GM21825 (cell line): ENCODE results near the gene CACNB2.

ENCODE experiments used
- ATAC-seq: cut with Tn5 transposase; IDR thresholded peaks from one replicate; pipeline ENCODE4 v1.9.1; 2021; ENCODE audit warnings: mild to moderate bottlenecking, moderate library complexity; ENCODE audit not compliant: unreplicated experiment

Gene CACNB2

GRCh38 chr10:18278181-18278580 lies 138.0 kb downstream of the CACNB2 start:
- ATAC-seq = no peak

DNA sequence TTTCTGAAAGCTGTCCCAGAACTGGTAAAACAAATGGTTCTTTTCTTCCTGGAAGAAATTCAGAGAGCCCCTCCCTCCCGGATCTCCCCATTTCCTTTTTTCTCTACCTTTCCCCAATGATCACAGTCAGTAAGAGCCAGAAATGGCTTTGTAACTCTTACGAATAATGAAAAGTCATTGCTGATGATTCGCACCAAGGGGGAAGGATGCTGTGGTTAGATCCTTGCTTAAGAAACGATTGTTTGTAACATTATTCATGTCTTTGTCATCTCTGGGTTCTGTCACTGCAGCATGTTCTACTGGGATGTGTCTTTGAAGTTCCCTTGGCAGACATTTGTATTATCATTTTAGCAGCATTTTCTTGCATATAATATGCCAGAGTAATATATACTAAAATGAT lies 138.9 kb downstream of the CACNB2 start:
- no peak for ATAC-seq

- no peak for ATAC-seq
Measured at GRCh38 chr10:18282094-18282493, 141.9 kb downstream of the CACNB2 start.

GRCh38 chr10:18290651-18291313 lies 150.6 kb downstream of the CACNB2 start:
- ATAC-seq = no peak

- ATAC-seq = no peak
Measured at GRCh38 chr10:18293536-18294510, 153.6 kb downstream of the CACNB2 start.

DNA sequence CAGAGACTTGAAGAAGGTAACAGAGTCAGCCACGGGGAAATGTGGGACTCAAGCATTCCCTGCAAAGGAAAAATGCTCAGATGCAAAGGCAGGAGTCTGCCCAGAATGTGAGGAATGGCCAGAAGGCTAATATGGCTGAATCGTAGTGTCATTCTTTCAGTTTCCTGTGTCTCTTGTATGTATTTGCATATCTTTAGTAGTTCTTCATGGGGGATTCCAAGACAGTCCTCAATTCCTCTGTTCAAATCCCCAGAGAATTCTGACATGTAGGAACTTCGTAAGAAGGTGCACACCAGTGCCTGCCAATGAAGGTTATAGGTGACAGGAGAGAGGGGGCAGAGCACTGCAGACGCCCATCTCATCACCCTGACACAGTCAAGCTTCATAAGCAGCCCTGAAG lies 154.4 kb downstream of the CACNB2 start:
- peak; percentile 55 for ATAC-seq

DNA sequence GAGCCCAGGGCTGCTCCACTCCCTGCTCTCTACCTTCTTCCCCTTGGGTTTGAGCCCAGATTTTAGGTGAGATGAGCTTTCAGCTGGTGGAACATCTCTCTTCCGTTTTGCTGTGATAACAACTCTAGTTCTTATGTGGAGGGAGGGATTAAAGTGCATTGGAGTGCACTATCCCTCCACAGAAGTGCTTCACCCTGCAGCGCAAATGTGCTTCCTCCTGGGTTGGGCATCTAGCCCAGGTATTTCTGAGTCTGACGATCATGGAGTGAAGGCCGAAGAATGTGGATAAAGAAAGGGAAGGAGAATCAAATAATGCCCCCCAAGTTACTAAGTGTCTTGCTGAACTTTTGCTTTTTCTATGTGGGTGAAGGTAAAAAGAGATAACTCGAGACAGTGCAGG lies 157.4 kb downstream of the CACNB2 start:
- ATAC-seq = no peak

GRCh38 chr10:18298256-18298655 lies 158.0 kb downstream of the CACNB2 start:
- ATAC-seq = no peak

DNA sequence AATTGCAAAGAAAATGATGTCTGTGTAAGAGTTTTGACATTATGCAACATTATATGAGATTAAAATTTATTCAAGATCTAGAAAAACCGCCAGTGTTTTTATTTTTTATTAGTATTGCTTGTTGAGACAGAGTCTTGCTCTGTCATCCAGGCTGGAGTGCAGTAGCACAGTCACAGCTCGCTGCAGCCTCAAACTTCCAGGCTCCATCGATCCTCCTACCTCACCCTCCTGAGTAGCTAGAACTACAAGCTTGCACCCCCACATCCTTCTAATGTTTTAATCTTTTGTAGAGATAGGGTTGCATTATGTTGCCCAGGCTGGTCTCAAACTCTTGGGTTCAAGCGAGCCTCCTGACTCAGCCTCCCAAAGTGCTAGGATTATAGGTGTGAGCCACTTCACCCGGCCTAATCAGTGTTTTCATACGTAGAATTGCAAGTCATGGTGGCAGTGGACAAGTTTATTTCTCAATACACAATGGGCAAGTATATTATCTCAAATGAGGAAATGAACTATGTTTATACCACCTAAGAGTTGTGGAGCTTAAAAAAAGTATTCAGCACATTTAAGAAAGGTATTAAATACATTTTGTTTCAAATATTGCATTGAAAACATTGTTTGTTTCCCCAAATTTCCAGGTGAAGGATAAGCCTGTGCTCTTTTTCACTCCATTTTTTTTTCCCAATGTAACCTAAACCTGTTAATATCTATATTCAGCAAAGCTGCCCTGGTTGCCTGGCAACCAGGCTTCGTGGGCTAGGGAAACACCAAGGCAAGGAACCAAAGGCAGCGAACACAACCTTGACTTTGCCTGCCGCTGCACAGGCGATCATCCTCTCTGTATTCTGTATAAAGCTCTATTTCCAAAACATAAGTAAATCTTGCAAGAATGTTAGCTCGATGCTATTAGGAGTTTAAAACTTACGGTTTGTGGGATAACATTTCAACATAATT lies 163.9 kb downstream of the CACNB2 start:
- ATAC-seq = no peak

DNA sequence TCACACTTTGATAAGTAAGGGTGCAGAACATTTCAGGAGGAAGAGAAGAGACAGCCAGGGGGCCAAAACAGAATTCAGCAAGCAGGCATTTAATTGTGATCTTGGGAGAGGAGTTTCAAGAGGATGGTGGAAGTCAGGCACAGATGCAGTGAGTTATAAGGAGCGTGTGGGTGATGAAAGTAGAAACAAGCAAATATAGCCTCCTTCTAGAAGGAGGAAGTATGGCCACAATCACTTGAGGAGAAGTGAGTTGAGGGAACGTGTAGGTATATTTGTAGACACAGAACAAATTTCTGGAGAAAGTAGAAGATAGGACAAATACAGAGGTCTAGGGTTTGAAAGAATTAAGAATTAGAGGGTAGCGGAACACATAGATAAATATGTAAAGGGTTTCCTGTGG lies 165.8 kb downstream of the CACNB2 start:
- ATAC-seq = no peak

DNA sequence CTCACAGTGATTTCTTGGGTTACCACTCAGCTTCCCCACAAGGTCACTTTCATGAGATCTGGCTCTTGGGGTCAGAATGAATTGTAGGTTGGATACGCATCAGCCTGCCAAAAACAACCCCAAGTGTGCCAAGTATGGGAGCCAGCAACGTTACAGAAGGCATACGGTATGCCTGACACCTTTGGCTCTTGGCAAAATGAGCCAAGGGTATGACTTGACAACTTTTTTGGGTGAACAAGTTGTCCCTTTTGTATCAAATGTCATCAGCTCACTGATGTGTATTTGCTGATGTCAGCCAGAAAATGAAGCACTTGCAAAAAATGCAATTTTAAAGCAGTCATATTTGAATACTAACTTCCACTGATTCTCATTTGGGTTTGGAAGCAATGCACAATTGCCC lies 168.4 kb downstream of the CACNB2 start:
- ATAC-seq = no peak

GRCh38 chr10:18310761-18311160 lies 170.5 kb downstream of the CACNB2 start:
- ATAC-seq = no peak

GRCh38 chr10:18312374-18313139 lies 172.3 kb downstream of the CACNB2 start:
- peak; percentile 83 for ATAC-seq

GRCh38 chr10:18313140-18313530 lies 172.9 kb downstream of the CACNB2 start:
- no peak for ATAC-seq

GRCh38 chr10:18313626-18314025 lies 173.4 kb downstream of the CACNB2 start:
- no peak for ATAC-seq

DNA sequence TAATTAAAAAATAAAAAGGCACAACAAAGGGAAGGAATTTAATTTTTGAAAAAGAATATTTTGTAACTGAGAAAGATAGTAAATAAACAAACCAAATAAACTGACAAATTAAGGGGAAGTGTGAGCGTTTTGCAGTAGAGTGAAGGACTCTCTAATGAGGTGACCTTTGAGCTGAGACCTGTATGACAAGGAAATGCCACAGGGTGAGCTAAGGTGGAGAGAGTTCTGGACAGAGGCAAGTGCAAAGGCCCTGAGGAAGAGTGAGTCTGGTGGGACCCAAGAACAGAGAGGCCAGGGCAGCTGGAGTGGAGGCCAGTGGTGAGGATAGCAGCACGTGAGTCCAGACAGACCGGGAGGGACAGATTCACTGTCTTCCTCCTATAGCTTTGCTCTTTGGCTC lies 179.4 kb downstream of the CACNB2 start:
- no peak for ATAC-seq

GRCh38 chr10:18321371-18321770 lies 181.1 kb downstream of the CACNB2 start:
- no peak for ATAC-seq

GRCh38 chr10:18323916-18324315 lies 183.7 kb downstream of the CACNB2 start:
- ATAC-seq = no peak

GRCh38 chr10:18325410-18325809 lies 185.2 kb downstream of the CACNB2 start:
- no peak for ATAC-seq

- ATAC-seq = no peak
Measured at GRCh38 chr10:18325889-18326531, 185.8 kb downstream of the CACNB2 start.
